ENCODE measurements around the gene ADAP2. TPM values are rescaled to one million over a fixed set of nuclear protein-coding genes. Genes with fewer than 3 reads are reported as not detected.

The ADAP2 gene
- polyA plus RNA-seq, 3 donors, result 36.1 to 142 (median 39.8) TPM

DNA sequence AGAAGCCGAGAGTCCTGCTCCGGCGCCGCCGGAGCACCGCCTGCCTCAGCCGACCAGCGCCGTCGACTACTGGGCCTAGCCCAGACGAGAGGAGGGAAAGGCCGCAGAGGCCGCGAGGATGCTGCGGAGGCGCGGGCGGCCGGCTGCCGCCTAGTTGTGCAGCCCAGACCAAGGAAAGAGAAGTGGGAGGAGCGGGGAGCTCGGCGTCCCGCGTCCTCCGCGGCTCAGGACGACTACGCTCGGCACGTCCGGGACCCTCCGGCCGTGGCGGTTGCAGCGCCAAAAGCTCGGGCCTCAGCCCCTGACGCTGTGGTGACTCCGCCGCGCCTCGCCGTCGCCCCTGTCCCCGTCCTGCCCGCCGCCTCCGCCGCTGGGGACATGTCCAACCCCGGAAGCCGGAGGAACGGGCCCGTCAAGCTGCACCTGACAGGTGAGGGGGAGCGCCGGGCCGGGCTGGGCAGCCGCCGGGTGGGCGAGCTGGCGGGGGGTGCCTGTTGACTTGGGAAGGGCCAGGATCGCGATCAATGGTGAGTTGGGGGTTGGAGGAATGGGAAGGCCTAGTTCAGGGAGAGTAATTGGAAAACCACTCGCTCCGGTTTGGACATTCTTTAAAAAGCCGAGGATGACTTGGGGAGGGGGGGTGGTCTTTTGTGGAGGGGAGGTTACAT, 86.8 kb downstream of the ADAP2 start:
- peaks cover 27% of the 10 kb centered on the region for H3K4me1 Mint-ChIP-seq
- peak overlapping the region in 4 of 7 donors; percentile 35 to 83 (median 60) for H3K27ac Mint-ChIP-seq
- Histone ChIP-seq H3K4me2 (replicated peaks; ENCODE audit: extremely low read depth, low read length, poor library complexity, severe bottlenecking) (peak overlapping the region; percentile 88), H3K4me1 (ENCODE audit: control insufficient read depth in 1 of 2, insufficient read depth in 2 of 2, low read length in 2 of 2) (peaks cover 18 to 28% of the 10 kb centered on the region in 2 donors), H3K9ac (ENCODE audit: insufficient read depth, low read length, poor library complexity, severe bottlenecking) (peak overlapping the region; percentile 71), H3K27ac (ENCODE audit: low read depth in 1 of 2, low read length in 2 of 2) (peak overlapping the region in 1 of 2 donors; percentile 38), H3K36me3 (replicated peaks in 1 of 2; ENCODE audit: control insufficient read depth in 1 of 2, insufficient read depth in 2 of 2, low read length in 2 of 2) (peaks cover 11 to 22% of the 10 kb centered on the region in 2 donors), H2AFZ (ENCODE audit: insufficient read depth, low read depth, low read length, poor library complexity, severe bottlenecking) (peak overlapping the region; percentile 91), H3K79me2 (ENCODE audit: insufficient read depth, low read length) (peaks cover 5% of the 10 kb centered on the region), H3K4me3 (replicated peaks in 1 of 3; ENCODE audit: low read depth in 2 of 3, low read length in 3 of 3) (peak overlapping the region; percentile 40 to 85 (median 40)), H3K9me3 (replicated peaks in 1 of 2; ENCODE audit: control insufficient read depth in 1 of 2, insufficient read depth in 1 of 2, low read length in 2 of 2) (no peaks in the 10 kb centered on the region), H4K20me1 (ENCODE audit: insufficient read depth, low read length) (no peaks in the 10 kb centered on the region), H3K27me3 (ENCODE audit: control insufficient read depth in 2 of 2, insufficient read depth in 2 of 2, low read length in 2 of 2) (peaks cover 0 to 5% of the 10 kb centered on the region in 2 donors)
- intact Hi-C loops (cut with micrococcal nuclease), result loop anchor here in 1 of 2 donors (5.0 kb wide), 1 partner anchor 209 kb away; no protein-coding TSS in a partner anchor
- DNase-seq, result peak; percentile 43 to 57 (median 51)
- WGBS (ENCODE audit: insufficient coverage), result under 1% methylated on average over 65 of the region's 65 CpGs
- H3K36me3 Mint-ChIP-seq, result peaks cover 32 to 37% of the 10 kb centered on the region in 2 donors
- H3K9me3 Mint-ChIP-seq, result peaks cover 0 to 2% (median 0%) of the 10 kb centered on the region in 7 donors
- peaks cover 5 to 9% (median 6%) of the 10 kb centered on the region in 3 donors for H3K27me3 Mint-ChIP-seq (ENCODE audit: low read depth in 3 of 3)
- peak overlapping the region; percentile 91 to 94 for H3K4me3 Mint-ChIP-seq
- TF ChIP-seq, protein P1, sequence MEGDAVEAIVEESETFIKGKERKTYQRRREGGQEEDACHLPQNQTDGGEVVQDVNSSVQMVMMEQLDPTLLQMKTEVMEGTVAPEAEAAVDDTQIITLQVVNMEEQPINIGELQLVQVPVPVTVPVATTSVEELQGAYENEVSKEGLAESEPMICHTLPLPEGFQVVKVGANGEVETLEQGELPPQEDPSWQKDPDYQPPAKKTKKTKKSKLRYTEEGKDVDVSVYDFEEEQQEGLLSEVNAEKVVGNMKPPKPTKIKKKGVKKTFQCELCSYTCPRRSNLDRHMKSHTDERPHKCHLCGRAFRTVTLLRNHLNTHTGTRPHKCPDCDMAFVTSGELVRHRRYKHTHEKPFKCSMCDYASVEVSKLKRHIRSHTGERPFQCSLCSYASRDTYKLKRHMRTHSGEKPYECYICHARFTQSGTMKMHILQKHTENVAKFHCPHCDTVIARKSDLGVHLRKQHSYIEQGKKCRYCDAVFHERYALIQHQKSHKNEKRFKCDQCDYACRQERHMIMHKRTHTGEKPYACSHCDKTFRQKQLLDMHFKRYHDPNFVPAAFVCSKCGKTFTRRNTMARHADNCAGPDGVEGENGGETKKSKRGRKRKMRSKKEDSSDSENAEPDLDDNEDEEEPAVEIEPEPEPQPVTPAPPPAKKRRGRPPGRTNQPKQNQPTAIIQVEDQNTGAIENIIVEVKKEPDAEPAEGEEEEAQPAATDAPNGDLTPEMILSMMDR (IDR thresholded peaks at IDR 0.05), result no peak

Small RNAs within 50 kb of the gene (small RNA-seq; reads per million reads assigned to genes)
- gene AC138207.3 (ENCODE audit: insufficient read length, low read depth) (not detected), gene RN7SL138P (ENCODE audit: insufficient read length, low read depth) (not detected)

Other genes starting within 250 kb of the ADAP2 start
- gene CRLF3, start 97.3 kb upstream of the ADAP2 start, polyA plus RNA-seq, result 10 to 100 TPM; 41.0 to 92.8 (median 88.5) TPM
- under 1 TPM; 0.24 to 0.57 (median 0.42) TPM for gene ATAD5, start 90.0 kb upstream of the ADAP2 start, polyA plus RNA-seq
- gene TEFM, start 15.7 kb upstream of the ADAP2 start, polyA plus RNA-seq, result 10 to 100 TPM in 1 of 3 donors, 1 to 10 TPM in 2; 6.5 to 14.6 (median 10.0) TPM
- gene RNF135, start 49.1 kb downstream of the ADAP2 start, polyA plus RNA-seq, result 10 to 100 TPM; 51.4 to 74.8 (median 66.6) TPM
- 1 to 10 TPM; 1.2 to 7.4 (median 2.1) TPM for gene NF1, start 173.0 kb downstream of the ADAP2 start, polyA plus RNA-seq

Measured in CD14-positive monocyte (primary cell).